ENCODE data around the gene KRT12.

GRCh38 chr17:40906613-40907012, 39.6 kb upstream of the KRT12 start:
- TF ChIP-seq, protein P1, sequence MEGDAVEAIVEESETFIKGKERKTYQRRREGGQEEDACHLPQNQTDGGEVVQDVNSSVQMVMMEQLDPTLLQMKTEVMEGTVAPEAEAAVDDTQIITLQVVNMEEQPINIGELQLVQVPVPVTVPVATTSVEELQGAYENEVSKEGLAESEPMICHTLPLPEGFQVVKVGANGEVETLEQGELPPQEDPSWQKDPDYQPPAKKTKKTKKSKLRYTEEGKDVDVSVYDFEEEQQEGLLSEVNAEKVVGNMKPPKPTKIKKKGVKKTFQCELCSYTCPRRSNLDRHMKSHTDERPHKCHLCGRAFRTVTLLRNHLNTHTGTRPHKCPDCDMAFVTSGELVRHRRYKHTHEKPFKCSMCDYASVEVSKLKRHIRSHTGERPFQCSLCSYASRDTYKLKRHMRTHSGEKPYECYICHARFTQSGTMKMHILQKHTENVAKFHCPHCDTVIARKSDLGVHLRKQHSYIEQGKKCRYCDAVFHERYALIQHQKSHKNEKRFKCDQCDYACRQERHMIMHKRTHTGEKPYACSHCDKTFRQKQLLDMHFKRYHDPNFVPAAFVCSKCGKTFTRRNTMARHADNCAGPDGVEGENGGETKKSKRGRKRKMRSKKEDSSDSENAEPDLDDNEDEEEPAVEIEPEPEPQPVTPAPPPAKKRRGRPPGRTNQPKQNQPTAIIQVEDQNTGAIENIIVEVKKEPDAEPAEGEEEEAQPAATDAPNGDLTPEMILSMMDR (optimal IDR thresholded peaks at IDR 0.05 in 1 of 3, IDR thresholded peaks at IDR 0.05 in 1 of 3, conservative IDR thresholded peaks at IDR 0.05 in 1 of 3; ENCODE audit: extremely low read depth in 1 of 3, insufficient read depth in 2 of 3, low read length in 3 of 3): no peak
- no peak for TF ChIP-seq EZH2 (IDR thresholded peaks at IDR 0.05; ENCODE audit: low read length)
